Stimulated activated CD8-positive, alpha-beta memory T cell treated with anti-CD3 and anti-CD28 coated beads, Interleukin-2, amount 100 ng/mL, for 1 hour (primary cell): ENCODE results near the gene TRIM60.
"Not testable (repeated sequence)": the region's sequence is repeated elsewhere in the genome, so short reads cannot be mapped to it uniquely, and the experiment has no call there.

ENCODE experiments used
- DNase-seq, 2 donors: peaks; one replicate each; pipeline ENCODE4 v3.0.0-alpha.2; 2020; ENCODE audit warnings: low read depth in 2 of 2

TRIM60 gene

GRCh38 chr4:165031436-165032211 lies at the start of gene TRIM60:
TSS of gene TRIM60 (plus strand) at chr4:165031999. CDS start at chr4:165040073, 8,074 bp downstream.
- no peak for DNase-seq

- no peak for DNase-seq
These were observed 42.3 kb upstream of the TRIM60 start for GRCh38 chr4:164989471-164989870.

GRCh38 chr4:164990786-164991185 lies 41.0 kb upstream of the TRIM60 start:
- not testable (repeated sequence) for DNase-seq

- DNase-seq = not testable (repeated sequence)
These were observed 35.7 kb upstream of the TRIM60 start for GRCh38 chr4:164996123-164996522.

- no peak for DNase-seq
These were observed 34.5 kb upstream of the TRIM60 start for GRCh38 chr4:164997324-164997723.

GRCh38 chr4:164997941-164998340 lies 33.9 kb upstream of the TRIM60 start:
- no peak for DNase-seq

- not testable (repeated sequence) for DNase-seq
These were observed 33.2 kb upstream of the TRIM60 start for GRCh38 chr4:164998526-164999080.

- DNase-seq = not testable (repeated sequence)
These were observed 29.8 kb upstream of the TRIM60 start for GRCh38 chr4:165001957-165002356.

- DNase-seq = no peak
These were observed 26.4 kb upstream of the TRIM60 start for GRCh38 chr4:165005352-165005925.

GRCh38 chr4:165006456-165006855 lies 25.3 kb upstream of the TRIM60 start:
- DNase-seq = no peak

GRCh38 chr4:165006886-165007285 lies 24.9 kb upstream of the TRIM60 start:
- DNase-seq = no peak

GRCh38 chr4:165009493-165010227 lies 22.1 kb upstream of the TRIM60 start:
- DNase-seq = no peak

- no peak for DNase-seq
These were observed 21.3 kb upstream of the TRIM60 start for GRCh38 chr4:165010487-165010886.

GRCh38 chr4:165010991-165011390 lies 20.8 kb upstream of the TRIM60 start:
- DNase-seq = no peak

- no peak for DNase-seq
These were observed 20.4 kb upstream of the TRIM60 start for GRCh38 chr4:165011403-165011802.

GRCh38 chr4:165013691-165014090 lies 18.1 kb upstream of the TRIM60 start:
- no peak for DNase-seq

GRCh38 chr4:165016971-165017370 lies 14.8 kb upstream of the TRIM60 start:
- no peak for DNase-seq

- DNase-seq = not testable (repeated sequence)
These were observed 11.8 kb upstream of the TRIM60 start for GRCh38 chr4:165019995-165020394.

GRCh38 chr4:165025782-165026181 lies 6.0 kb upstream of the TRIM60 start:
- not testable (repeated sequence) for DNase-seq

GRCh38 chr4:165027762-165028402 lies 3.9 kb upstream of the TRIM60 start:
- no peak for DNase-seq

GRCh38 chr4:165048170-165048569 lies 16.4 kb downstream of the TRIM60 start:
- DNase-seq = no peak

GRCh38 chr4:165052627-165053026 lies 20.8 kb downstream of the TRIM60 start:
- no peak for DNase-seq
